SKM-1 (cell line): ENCODE measurements around the gene IMMT.

Experiments
- DNase-seq: peaks from one replicate; lab custom pipeline; 2025; ENCODE audit not compliant: unreplicated experiment; lab: John Stamatoyannopoulos, UW

IMMT gene

GRCh38 chr2:86094229-86094628 is 101.0 kb downstream of the IMMT start:
- DNase-seq = no peak
